Mesothelial cell of epicardium (in vitro differentiated cells): ENCODE measurements around the gene PPP1R14D. TPM values are rescaled to one million over a fixed set of nuclear protein-coding genes. Genes with fewer than 3 reads are reported as not detected.
A peak's percentile ranks its signal among the peaks of the same experiment; 100 is the strongest.
"Not testable (repeated sequence)": the region's sequence is repeated elsewhere in the genome, so short reads cannot be mapped to it uniquely, and the experiment has no call there.

Source experiments
- DNase-seq, 2 experiments: peaks; one replicate each; pipeline ENCODE4 v3.0.0; 2021; ENCODE audit warnings: low spot score in 2 of 2; ENCODE audit not compliant: unreplicated experiment in 2 of 2
- H3K27ac Mint-ChIP-seq: 2 replicates; pipeline ENCODE4 v1.8.0; 2021; ENCODE audit warnings: mixed read lengths
- H3K27me3 Mint-ChIP-seq: 2 replicates; pipeline ENCODE4 v1.8.0; 2021; ENCODE audit warnings: low read depth, mixed read lengths
- H3K36me3 Mint-ChIP-seq: 2 replicates; pipeline ENCODE4 v1.8.0; 2021; ENCODE audit warnings: mixed read lengths
- H3K4me1 Mint-ChIP-seq: 2 replicates; pipeline ENCODE4 v1.8.0; 2021; ENCODE audit warnings: mixed read lengths
- H3K4me3 Mint-ChIP-seq: 2 replicates; pipeline ENCODE4 v1.8.0; 2021; ENCODE audit warnings: mild to moderate bottlenecking, moderate library complexity, mixed read lengths
- H3K9me3 Mint-ChIP-seq: 2 replicates; pipeline ENCODE4 v1.8.0; 2021; ENCODE audit warnings: mixed read lengths
- CTCF ChIP-seq: fragments of 200-600 bp; sonication (generic); IDR thresholded peaks from one replicate; pipeline ENCODE4 v1.5.0; 2021; ENCODE audit warnings: antibody characterized with exemption; ENCODE audit not compliant: unreplicated experiment
- total RNA-seq: library from RNA; stranded (reverse); gene quantifications from 3 replicates; pipeline ENCODE4 v1.2.1, GENCODE V29; 2021

PPP1R14D gene
- total RNA-seq, 1 donor from 2014 or later, result 1.7 TPM

GRCh38 chr15:40871749-40872617 is 43.5 kb upstream of the PPP1R14D start:
- Mint-ChIP-seq H3K27ac (peak overlapping the region; percentile 67), H3K4me3 (peak overlapping the region; percentile 52), H3K36me3 (no peaks in the 10 kb centered on the region), H3K27me3 (peaks cover 16% of the 10 kb centered on the region), H3K4me1 (peaks cover 18% of the 10 kb centered on the region), H3K9me3 (no peaks in the 10 kb centered on the region)
- no peak for TF ChIP-seq CTCF
- no peak for DNase-seq

GRCh38 chr15:40870716-40871115 is 42.2 kb upstream of the PPP1R14D start:
- no peaks in the 10 kb centered on the region for H3K36me3 Mint-ChIP-seq
- no peak overlapping the region for H3K4me3 Mint-ChIP-seq
- peaks cover 15% of the 10 kb centered on the region for H3K27me3 Mint-ChIP-seq
- TF ChIP-seq CTCF, result no peak
- DNase-seq, result no peak
- H3K9me3 Mint-ChIP-seq, result no peaks in the 10 kb centered on the region
- peaks cover 23% of the 10 kb centered on the region for H3K4me1 Mint-ChIP-seq
- no peak overlapping the region for H3K27ac Mint-ChIP-seq

- peaks cover 15% of the 10 kb centered on the region for H3K27me3 Mint-ChIP-seq
- peaks cover 23% of the 10 kb centered on the region for H3K4me1 Mint-ChIP-seq
- H3K27ac Mint-ChIP-seq, result no peak overlapping the region
- DNase-seq, result no peak
- no peaks in the 10 kb centered on the region for H3K36me3 Mint-ChIP-seq
- no peak for TF ChIP-seq CTCF
- no peaks in the 10 kb centered on the region for H3K9me3 Mint-ChIP-seq
- H3K4me3 Mint-ChIP-seq, result no peak overlapping the region
Measured at GRCh38 chr15:40869686-40870085, 41.2 kb upstream of the PPP1R14D start.

- Mint-ChIP-seq H3K27me3 (peaks cover 3% of the 10 kb centered on the region), H3K36me3 (no peaks in the 10 kb centered on the region), H3K9me3 (no peaks in the 10 kb centered on the region), H3K27ac (no peak overlapping the region), H3K4me3 (no peak overlapping the region), H3K4me1 (peaks cover 12% of the 10 kb centered on the region)
- TF ChIP-seq CTCF, result no peak
- no peak for DNase-seq
Measured at GRCh38 chr15:40867199-40867598, 38.7 kb upstream of the PPP1R14D start.

- Mint-ChIP-seq H3K27me3 (no peaks in the 10 kb centered on the region), H3K36me3 (no peaks in the 10 kb centered on the region), H3K4me3 (no peak overlapping the region), H3K9me3 (no peaks in the 10 kb centered on the region), H3K4me1 (peaks cover 10% of the 10 kb centered on the region), H3K27ac (no peak overlapping the region)
- TF ChIP-seq CTCF, result no peak
- DNase-seq, result no peak
Measured at GRCh38 chr15:40863660-40864270, 35.3 kb upstream of the PPP1R14D start.

GRCh38 chr15:40861147-40861546 is 32.6 kb upstream of the PPP1R14D start:
- not testable (repeated sequence) for H3K9me3 Mint-ChIP-seq, H3K27ac Mint-ChIP-seq, DNase-seq, H3K27me3 Mint-ChIP-seq, H3K36me3 Mint-ChIP-seq, H3K4me3 Mint-ChIP-seq
- peaks cover 29% of the 10 kb centered on the region for H3K4me1 Mint-ChIP-seq
